GM21367 (cell line): ENCODE data around the gene GBA2.

ENCODE experiments used
- ATAC-seq: cut with Tn5 transposase; IDR thresholded peaks from one replicate; pipeline ENCODE4 v1.9.1; 2021; ENCODE audit not compliant: unreplicated experiment

Gene GBA2

GRCh38 chr9:35695943-35696401 lies 53.1 kb downstream of the GBA2 start:
- ATAC-seq: no peak

- ATAC-seq: no peak
These were observed 57.2 kb downstream of the GBA2 start for GRCh38 chr9:35691757-35692301.

GRCh38 chr9:35691334-35691650 lies 57.7 kb downstream of the GBA2 start:
- no peak for ATAC-seq

GRCh38 chr9:35690614-35691333 lies 58.3 kb downstream of the GBA2 start:
- no peak for ATAC-seq

- no peak for ATAC-seq
These were observed 58.8 kb downstream of the GBA2 start for GRCh38 chr9:35690294-35690613.

- ATAC-seq: no peak
These were observed 59.3 kb downstream of the GBA2 start, which contains the start of gene TPM2 for GRCh38 chr9:35689542-35690293. TSS of gene TPM2 (minus strand) at chr9:35689925. CDS start at chr9:35689817, 108 bp downstream.

- no peak for ATAC-seq
These were observed 60.2 kb downstream of the GBA2 start for GRCh38 chr9:35688558-35689541.

- ATAC-seq: no peak
These were observed 61.0 kb downstream of the GBA2 start for GRCh38 chr9:35687972-35688557.

- no peak for ATAC-seq
These were observed 61.7 kb downstream of the GBA2 start for GRCh38 chr9:35687306-35687705.
